GM23338 (cell line): ENCODE measurements around the gene DCUN1D2. TPM values are rescaled to one million over a fixed set of nuclear protein-coding genes. Genes with fewer than 3 reads are reported as not detected.

ENCODE experiments used
- ATAC-seq: fragments of 200-7000 bp; cut with Tn5 transposase; 3 replicates; pipeline ENCODE4 v1.9.1; 2020
- DNase-seq: peaks from one replicate; pipeline ENCODE4 v3.0.0-alpha.2; 2015; ENCODE audit warnings: low spot score
- H2AFZ ChIP-seq: fragments of 200-600 bp; sonication (generic); 2 replicates; pipeline ENCODE4 v1.8.0; 2016; ENCODE audit warnings: antibody characterized with exemption, mild to moderate bottlenecking, moderate library complexity
- H3F3A ChIP-seq: fragments of 200-600 bp; sonication (generic); replicated peaks from 2 replicates; pipeline ENCODE4 v1.8.0; 2017; ENCODE audit warnings: antibody characterized with exemption, mixed run types, low read depth
- H3K27ac ChIP-seq: fragments of 200-600 bp; sonication (generic); 2 replicates; pipeline ENCODE4 v1.6.1; 2016; ENCODE audit warnings: low read depth
- H3K27me3 ChIP-seq: fragments of 200-600 bp; sonication (generic); 2 replicates; pipeline ENCODE4 v1.8.0; 2016; ENCODE audit warnings: mild to moderate bottlenecking, mixed run types, moderate library complexity; ENCODE audit not compliant: insufficient read depth
- H3K36me3 ChIP-seq: fragments of 200-600 bp; sonication (generic); 2 replicates; pipeline ENCODE4 v1.8.0; 2016; ENCODE audit warnings: mild to moderate bottlenecking; ENCODE audit not compliant: insufficient read depth
- H3K4me1 ChIP-seq: fragments of 200-600 bp; sonication (generic); 2 replicates; pipeline ENCODE4 v1.8.0; 2016; ENCODE audit warnings: mild to moderate bottlenecking, moderate library complexity; ENCODE audit not compliant: insufficient read depth
- H3K4me2 ChIP-seq: fragments of 200-600 bp; sonication (generic); 2 replicates; pipeline ENCODE4 v1.7.1; 2017; ENCODE audit warnings: mixed run types
- H3K4me3 ChIP-seq: fragments of 200-600 bp; sonication (generic); 2 replicates; pipeline ENCODE4 v1.6.1; 2016; ENCODE audit warnings: mixed run types
- H3K79me2 ChIP-seq: fragments of 200-600 bp; sonication (generic); replicated peaks from 2 replicates; pipeline ENCODE4 v1.8.0; 2017; ENCODE audit warnings: mild to moderate bottlenecking; ENCODE audit not compliant: insufficient read depth
- H3K9me2 ChIP-seq: fragments of 200-600 bp; sonication (generic); 2 replicates; pipeline ENCODE4 v1.8.0; 2017; ENCODE audit not compliant: insufficient read depth
- H4K20me1 ChIP-seq: fragments of 200-600 bp; sonication (generic); replicated peaks from 2 replicates; pipeline ENCODE4 v1.8.0; 2017; ENCODE audit warnings: mild to moderate bottlenecking; ENCODE audit not compliant: insufficient read depth
- H3K27ac Mint-ChIP-seq: 2 replicates; pipeline ENCODE4 v1.8.0; 2020; ENCODE audit warnings: inconsistent platforms, mild to moderate bottlenecking, moderate library complexity, mixed read lengths
- H3K27me3 Mint-ChIP-seq: 3 replicates; pipeline ENCODE4 v1.8.0; 2022; ENCODE audit warnings: low read depth, mild to moderate bottlenecking, moderate library complexity, mixed read lengths, inconsistent platforms; ENCODE audit not compliant: insufficient read depth, poor library complexity
- H3K36me3 Mint-ChIP-seq: 3 replicates; pipeline ENCODE4 v1.8.0; 2021; ENCODE audit warnings: low read depth, mild to moderate bottlenecking, inconsistent platforms, moderate library complexity, mixed read lengths
- H3K4me1 Mint-ChIP-seq: 3 replicates; pipeline ENCODE4 v1.8.0; 2020; ENCODE audit warnings: mild to moderate bottlenecking, inconsistent platforms, mixed read lengths
- H3K4me3 Mint-ChIP-seq: 3 replicates; pipeline ENCODE4 v1.8.0; 2021; ENCODE audit warnings: moderate library complexity, mild to moderate bottlenecking, inconsistent platforms, mixed read lengths
- H3K9me3 Mint-ChIP-seq: 3 replicates; pipeline ENCODE4 v1.8.0; 2020; ENCODE audit warnings: moderate library complexity, mild to moderate bottlenecking, inconsistent platforms, mixed read lengths
- CREB1 ChIP-seq: fragments of 250-450 bp; sonication (Bioruptor Pico); IDR thresholded peaks from 2 replicates; pipeline ENCODE4 v1.5.0; 2020; ENCODE audit warnings: low read depth, mild to moderate bottlenecking, moderate library complexity
- EZH2 ChIP-seq: fragments of 200-600 bp; sonication (generic); IDR thresholded peaks from one replicate; pipeline ENCODE4 v1.8.0; 2017; ENCODE audit warnings: antibody characterized with exemption, mild to moderate bottlenecking, low read depth; ENCODE audit not compliant: unreplicated experiment
- EZH2phosphoT487 ChIP-seq: fragments of 200-600 bp; sonication (generic); IDR thresholded peaks from one replicate; pipeline ENCODE4 v1.8.1; 2018; ENCODE audit warnings: antibody characterized with exemption; ENCODE audit not compliant: unreplicated experiment
- POLR2AphosphoS5 ChIP-seq: IDR thresholded peaks from 2 replicates; pipeline ENCODE4 v1.6.1; 2016; ENCODE audit warnings: antibody characterized with exemption, low read depth
- REST ChIP-seq: IDR thresholded peaks from one replicate; pipeline ENCODE4 v1.6.1; 2018; ENCODE audit warnings: antibody characterized with exemption; ENCODE audit not compliant: unreplicated experiment
- STAT1 ChIP-seq: IDR thresholded peaks from one replicate; pipeline ENCODE4 v1.6.1; 2016; ENCODE audit warnings: antibody characterized with exemption; ENCODE audit not compliant: unreplicated experiment
- ZNF114 ChIP-seq: fragments of 250-450 bp; sonication (Bioruptor Pico); IDR thresholded peaks from 2 replicates; pipeline ENCODE4 v1.5.0; 2020; ENCODE audit warnings: mild to moderate bottlenecking, moderate library complexity
- polyA plus RNA-seq: library from polyadenylated mRNA; unstranded; fragments of >200 nt; fragmentation: Nextera tagmentation; extraction: Ambion mirVana; gene quantifications from 2 replicates; pipeline ENCODE4 v1.2.1, GENCODE V29; 2016
- total RNA-seq: library from RNA; depleted of rRNA; stranded (reverse); fragments of >200 nt; shearing (Covaris generic); gene quantifications from 2 replicates; pipeline ENCODE4 v1.2.3, GENCODE V29; 2014
- TF ChIP-seq, protein P1 (sequence below), 2 experiments: fragments of 200-600 bp in 1 of 2; sonication (generic) in 1 of 2; conservative IDR thresholded peaks; 2 replicates each; pipeline versions ENCODE4 v1.5.1 to v1.6.1; 2016 to 2017; ENCODE audit warnings: antibody characterized with exemption in 2 of 2, low read depth in 2 of 2, mild to moderate bottlenecking in 2 of 2, moderate library complexity in 1 of 2

DCUN1D2 gene
- total and polyA plus RNA-seq, 2 experiments from 2014 or later, result 12.3 to 38.0 TPM

- TF ChIP-seq EZH2phosphoT487 (no peak), ZNF114 (CRISPR knock-in tag) (no peak), REST (no peak), EZH2 (no peak), STAT1 (no peak), CREB1 (no peak)
Observed at GRCh38 chr13:113413178-113413897, 77.2 kb downstream of the DCUN1D2 start (continued).

DNA sequence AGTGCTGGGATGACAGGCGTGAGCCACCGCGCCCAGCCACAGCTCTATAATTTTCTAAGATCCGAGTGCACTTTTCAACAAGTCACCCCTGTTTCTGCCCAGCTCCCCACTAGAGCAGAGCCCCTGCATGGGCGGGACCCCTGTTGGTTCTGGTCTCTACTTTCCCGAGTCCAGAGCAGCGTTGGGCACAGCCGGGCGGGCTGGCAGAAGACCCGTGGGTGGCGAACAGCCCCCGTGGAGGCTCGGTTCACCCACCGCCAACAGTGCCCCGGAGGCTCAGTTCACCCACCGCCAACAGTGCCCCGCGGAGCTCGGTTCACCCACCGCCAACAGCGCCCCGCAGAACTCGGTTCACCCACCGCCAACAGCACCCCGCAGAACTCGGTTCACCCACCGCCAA lies 78.1 kb downstream of the DCUN1D2 start:
- Mint-ChIP-seq H3K4me3 (no peak overlapping the region), H3K4me1 (no peaks in the 10 kb centered on the region; the same call in 2 of the 3 replicates), H3K36me3 (no peaks in the 10 kb centered on the region), H3K27ac (no peak overlapping the region), H3K27me3 (peaks cover 16% of the 10 kb centered on the region), H3K9me3 (peaks cover 3% of the 10 kb centered on the region; the same call in 2 of the 3 replicates)
- ATAC-seq (no peak), DNase-seq (no peak)
- TF ChIP-seq, protein P1, sequence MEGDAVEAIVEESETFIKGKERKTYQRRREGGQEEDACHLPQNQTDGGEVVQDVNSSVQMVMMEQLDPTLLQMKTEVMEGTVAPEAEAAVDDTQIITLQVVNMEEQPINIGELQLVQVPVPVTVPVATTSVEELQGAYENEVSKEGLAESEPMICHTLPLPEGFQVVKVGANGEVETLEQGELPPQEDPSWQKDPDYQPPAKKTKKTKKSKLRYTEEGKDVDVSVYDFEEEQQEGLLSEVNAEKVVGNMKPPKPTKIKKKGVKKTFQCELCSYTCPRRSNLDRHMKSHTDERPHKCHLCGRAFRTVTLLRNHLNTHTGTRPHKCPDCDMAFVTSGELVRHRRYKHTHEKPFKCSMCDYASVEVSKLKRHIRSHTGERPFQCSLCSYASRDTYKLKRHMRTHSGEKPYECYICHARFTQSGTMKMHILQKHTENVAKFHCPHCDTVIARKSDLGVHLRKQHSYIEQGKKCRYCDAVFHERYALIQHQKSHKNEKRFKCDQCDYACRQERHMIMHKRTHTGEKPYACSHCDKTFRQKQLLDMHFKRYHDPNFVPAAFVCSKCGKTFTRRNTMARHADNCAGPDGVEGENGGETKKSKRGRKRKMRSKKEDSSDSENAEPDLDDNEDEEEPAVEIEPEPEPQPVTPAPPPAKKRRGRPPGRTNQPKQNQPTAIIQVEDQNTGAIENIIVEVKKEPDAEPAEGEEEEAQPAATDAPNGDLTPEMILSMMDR (conservative IDR thresholded peaks at IDR 0.05; ENCODE audit: low read depth in 2 of 2), result no peak
- TF ChIP-seq STAT1, result no peak
- no peak for TF ChIP-seq POLR2AphosphoS5
- H3K9me2 ChIP-seq, result no peaks in the 10 kb centered on the region
- no peaks in the 10 kb centered on the region for H4K20me1 ChIP-seq
- H3K27me3 ChIP-seq, result no peaks in the 10 kb centered on the region
- no peak overlapping the region for H2AFZ ChIP-seq
- H3K79me2 ChIP-seq, result no peaks in the 10 kb centered on the region
- no peak overlapping the region for H3K27ac ChIP-seq
- H3K4me1 ChIP-seq, result no peaks in the 10 kb centered on the region
- H3K36me3 ChIP-seq, result no peaks in the 10 kb centered on the region
- no peak overlapping the region for H3K4me3 ChIP-seq
- 0 out of 2 replicates have a peak, but pooled peaks cover 4% of the 10 kb centered on the region for H3F3A ChIP-seq
- H3K4me2 ChIP-seq, result no peak overlapping the region
